K562 (cell line): ENCODE measurements around the gene RPL27. TPM values are rescaled to one million over a fixed set of nuclear protein-coding genes. Genes with fewer than 3 reads are reported as not detected.

ENCODE experiments used
- BRD9 ChIP-seq: fragments of 450-650 bp; IDR thresholded peaks from 2 replicates; pipeline ENCODE4 v1.6.1; 2018; ENCODE audit warnings: low read depth; ENCODE audit not compliant: partially characterized antibody
- DACH1 ChIP-seq: fragments of 450-650 bp; IDR thresholded peaks from 2 replicates; pipeline ENCODE4 v1.6.1; 2018; ENCODE audit not compliant: partially characterized antibody
- HMG20A ChIP-seq: fragments of 450-650 bp; formaldehyde crosslinking; conservative IDR thresholded peaks from 2 replicates; pipeline ENCODE4 v1.4.0; 2020; ENCODE audit warnings: mild to moderate bottlenecking, mixed read lengths
- MTA2 ChIP-seq: fragments of 450-650 bp; IDR thresholded peaks from 2 replicates; pipeline ENCODE4 v1.6.1; 2016; ENCODE audit warnings: low read depth
- MXI1 ChIP-seq: IDR thresholded peaks from 2 replicates; pipeline ENCODE4 v1.6.1; 2011; ENCODE audit warnings: low read depth, mild to moderate bottlenecking, improper control_type of control experiment, low read length
- POLR2G ChIP-seq: fragments of 200-400 bp; formaldehyde crosslinking; IDR thresholded peaks from 2 replicates; pipeline ENCODE4 v1.6.1; 2017; ENCODE audit warnings: low read depth, mild to moderate bottlenecking, antibody characterized with exemption, low read length, moderate library complexity
- POLR3A ChIP-seq: IDR thresholded peaks from 2 replicates; pipeline ENCODE4 v1.6.1; 2011; ENCODE audit warnings: borderline replicate concordance, mild to moderate bottlenecking, moderate library complexity; ENCODE audit not compliant: insufficient read length, insufficient read depth; ENCODE audit errors: extremely low read depth
- SAP30 ChIP-seq: fragments of 200-600 bp; sonication (generic); IDR thresholded peaks from 2 replicates; pipeline ENCODE4 v1.6.1; 2012; ENCODE audit warnings: borderline replicate concordance, low read depth, mild to moderate bottlenecking, moderate library complexity, low read length, control low read depth, inconsistent platforms; ENCODE audit not compliant: insufficient read depth, poor library complexity, severe bottlenecking
- SLC30A9 ChIP-seq: fragments of 250-450 bp; sonication (Bioruptor Pico); IDR thresholded peaks from 2 replicates; pipeline ENCODE4 v1.8.0; 2022; ENCODE audit warnings: mild to moderate bottlenecking, moderate library complexity
- ZFPM2 ChIP-seq: fragments of 250-450 bp; sonication (Bioruptor Pico); IDR thresholded peaks from 2 replicates; pipeline ENCODE4 v1.5.1; 2022; ENCODE audit warnings: mild to moderate bottlenecking
- polyA plus RNA-seq, 8 experiments: library from polyadenylated mRNA; depleted of rRNA in 4 of 8; stranded (reverse) in 5 of 8; unstranded in 3 of 8; fragments of >200 nt; fragmentation: Nextera tagmentation in 2 of 8; fragmentation: Illumina TruSeq in 1 of 8; extraction: Ambion mirVana in 2 of 8; extraction: Trizol in 1 of 8; gene quantifications; 2 replicates each; pipeline versions ENCODE4 v1.2.1 to v1.2.3, GENCODE V29; 2011 to 2014; ENCODE audit warnings: inconsistent platforms in 1 of 8, missing spikeins in 1 of 8
- total RNA-seq, 7 experiments: library from RNA; depleted of rRNA in 6 of 7; stranded (reverse); fragments of >200 nt in 6 of 7; fragmentation: Illumina TruSeq in 2 of 7; extraction: Trizol in 2 of 7; gene quantifications; 2 replicates each; pipeline versions ENCODE4 v1.2.1 to v1.2.3, GENCODE V29; 2011 to 2021; ENCODE audit warnings: low replicate concordance in 1 of 7
- TF ChIP-seq, protein P1 (sequence below): fragments of 250-450 bp; sonication (Bioruptor Pico); IDR thresholded peaks from 2 replicates; pipeline ENCODE4 v1.5.0; 2021; ENCODE audit warnings: mild to moderate bottlenecking, moderate library complexity
- TF ChIP-seq, protein P2 (sequence below): fragments of 250-450 bp; sonication (Bioruptor Pico); IDR thresholded peaks from 2 replicates; pipeline ENCODE4 v1.5.0; 2020; ENCODE audit warnings: mild to moderate bottlenecking, borderline replicate concordance
- TF ChIP-seq, protein P3 (sequence below): fragments of 450-650 bp; formaldehyde crosslinking; IDR thresholded peaks from 2 replicates; pipeline ENCODE4 v1.4.0; 2022; ENCODE audit warnings: mild to moderate bottlenecking, moderate library complexity
- TF ChIP-seq, protein P4 (sequence below): fragments of 250-450 bp; sonication (Bioruptor Pico); IDR thresholded peaks from 2 replicates; pipeline ENCODE4 v1.5.1; 2021; ENCODE audit warnings: mild to moderate bottlenecking
- TF ChIP-seq, protein P5 (sequence below): fragments of 250-450 bp; sonication (Bioruptor Pico); IDR thresholded peaks from 2 replicates; pipeline ENCODE4 v1.8.0; 2021; ENCODE audit warnings: borderline replicate concordance, mild to moderate bottlenecking, moderate library complexity; ENCODE audit not compliant: poor library complexity, severe bottlenecking
- TF ChIP-seq, protein P6 (sequence below): fragments of 250-450 bp; sonication (Bioruptor Pico); IDR thresholded peaks from 2 replicates; pipeline ENCODE4 v1.9.0; 2021; ENCODE audit warnings: mild to moderate bottlenecking
- TF ChIP-seq, protein P7 (sequence below): sonication (generic); formaldehyde crosslinking; IDR thresholded peaks from 2 replicates; pipeline ENCODE4 v1.8.0; 2022; ENCODE audit warnings: mild to moderate bottlenecking, missing genetic modification reagents

Gene RPL27
- total and polyA plus RNA-seq, 9 of the 15 experiments (the other 6 are each of a cell fraction or from before 2014, with no cell fraction given): 1,539 to 6,155 (median 3,710) TPM

DNA sequence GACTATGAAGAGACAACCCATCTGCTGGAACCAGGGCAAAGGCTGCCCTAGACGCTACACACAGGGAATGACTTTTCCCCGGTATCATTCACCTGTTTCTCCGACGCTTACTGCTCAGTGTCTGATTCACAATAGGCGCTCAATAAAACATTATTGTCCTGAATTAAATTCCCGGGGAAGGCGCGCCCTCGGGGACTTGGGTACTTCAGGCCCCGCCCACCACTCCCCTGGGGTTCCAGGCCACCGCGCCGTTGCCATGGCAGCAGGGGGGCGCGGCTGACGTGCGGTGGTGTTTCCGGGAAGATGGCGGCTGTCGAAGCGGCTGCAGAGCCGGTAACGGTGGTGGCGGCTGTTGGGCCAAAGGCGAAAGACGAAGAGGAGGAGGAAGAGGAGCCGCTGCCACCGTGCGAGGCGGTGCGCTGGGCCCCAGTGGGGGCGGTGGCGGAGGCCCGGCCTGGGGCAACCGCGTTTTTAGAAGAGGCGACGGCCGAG is 17.9 kb upstream of the RPL27 start, which contains the start of gene RUNDC1 (continued):
- TF ChIP-seq, protein P1, sequence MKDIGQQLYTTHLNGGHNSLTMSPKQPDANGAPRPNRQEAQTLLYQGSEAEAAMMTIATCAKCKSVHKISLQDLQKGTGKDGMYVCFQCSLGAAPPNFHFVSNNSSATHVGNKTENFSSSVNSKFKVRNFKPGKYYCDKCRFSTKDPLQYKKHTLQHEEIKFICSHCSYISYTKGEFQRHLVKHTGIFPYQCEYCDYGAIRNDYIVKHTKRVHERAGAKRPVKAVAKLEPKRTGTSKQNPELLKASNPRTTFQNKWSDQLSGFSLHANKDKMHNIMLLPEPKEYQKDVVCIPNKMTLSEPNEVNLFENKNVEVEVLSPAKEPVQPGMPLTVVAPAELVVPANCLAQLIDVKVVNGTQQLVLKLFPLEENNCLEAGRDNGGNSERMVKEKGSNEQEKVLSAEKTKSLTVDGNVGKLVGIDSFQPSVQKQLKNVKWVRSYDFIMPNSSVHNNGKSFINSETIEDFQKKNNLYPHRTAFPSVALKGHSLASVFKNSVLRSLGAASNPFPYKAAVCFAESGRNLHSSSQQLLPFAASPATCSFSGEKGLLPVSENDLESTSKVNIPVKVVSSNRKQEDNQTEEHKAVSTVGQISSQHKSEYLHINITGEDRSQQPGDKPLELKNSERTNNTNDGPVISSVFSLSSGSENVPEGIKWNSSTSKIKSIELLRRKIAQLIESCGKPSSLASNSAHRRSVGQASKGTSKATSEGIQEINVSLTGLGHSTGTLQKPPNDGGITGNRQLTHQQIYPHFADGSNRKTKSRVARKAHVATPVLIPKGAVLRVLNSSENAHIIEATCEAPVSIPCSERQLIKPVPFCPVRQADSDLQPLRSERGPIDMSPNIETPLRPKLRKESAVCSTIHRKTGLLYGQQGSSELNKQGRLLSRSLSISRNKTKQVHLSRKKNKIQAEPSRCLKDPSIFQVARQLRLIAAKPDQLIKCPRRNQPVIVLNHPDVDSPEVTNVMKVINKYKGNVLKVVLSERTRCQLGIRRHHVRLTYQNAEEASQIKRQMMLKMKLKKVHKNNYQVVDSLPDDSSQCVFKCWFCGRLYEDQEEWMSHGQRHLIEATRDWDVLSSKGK (CRISPR knock-in tag): no peak
- TF ChIP-seq, protein P2, sequence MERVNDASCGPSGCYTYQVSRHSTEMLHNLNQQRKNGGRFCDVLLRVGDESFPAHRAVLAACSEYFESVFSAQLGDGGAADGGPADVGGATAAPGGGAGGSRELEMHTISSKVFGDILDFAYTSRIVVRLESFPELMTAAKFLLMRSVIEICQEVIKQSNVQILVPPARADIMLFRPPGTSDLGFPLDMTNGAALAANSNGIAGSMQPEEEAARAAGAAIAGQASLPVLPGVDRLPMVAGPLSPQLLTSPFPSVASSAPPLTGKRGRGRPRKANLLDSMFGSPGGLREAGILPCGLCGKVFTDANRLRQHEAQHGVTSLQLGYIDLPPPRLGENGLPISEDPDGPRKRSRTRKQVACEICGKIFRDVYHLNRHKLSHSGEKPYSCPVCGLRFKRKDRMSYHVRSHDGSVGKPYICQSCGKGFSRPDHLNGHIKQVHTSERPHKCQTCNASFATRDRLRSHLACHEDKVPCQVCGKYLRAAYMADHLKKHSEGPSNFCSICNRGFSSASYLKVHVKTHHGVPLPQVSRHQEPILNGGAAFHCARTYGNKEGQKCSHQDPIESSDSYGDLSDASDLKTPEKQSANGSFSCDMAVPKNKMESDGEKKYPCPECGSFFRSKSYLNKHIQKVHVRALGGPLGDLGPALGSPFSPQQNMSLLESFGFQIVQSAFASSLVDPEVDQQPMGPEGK (CRISPR knock-in tag): no peak
- TF ChIP-seq, protein P3, sequence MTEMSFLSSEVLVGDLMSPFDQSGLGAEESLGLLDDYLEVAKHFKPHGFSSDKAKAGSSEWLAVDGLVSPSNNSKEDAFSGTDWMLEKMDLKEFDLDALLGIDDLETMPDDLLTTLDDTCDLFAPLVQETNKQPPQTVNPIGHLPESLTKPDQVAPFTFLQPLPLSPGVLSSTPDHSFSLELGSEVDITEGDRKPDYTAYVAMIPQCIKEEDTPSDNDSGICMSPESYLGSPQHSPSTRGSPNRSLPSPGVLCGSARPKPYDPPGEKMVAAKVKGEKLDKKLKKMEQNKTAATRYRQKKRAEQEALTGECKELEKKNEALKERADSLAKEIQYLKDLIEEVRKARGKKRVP: no peak
- TF ChIP-seq ZFPM2 (no peak), SLC30A9 (CRISPR knock-in tag) (no peak), MTA2 (no peak), POLR2G (peak; percentile 81), POLR3A (no peak), MXI1 (peak; percentile 94), HMG20A (no peak), SAP30 (peak; percentile 80), DACH1 (no peak), BRD9 (no peak)
- TF ChIP-seq, protein P4, sequence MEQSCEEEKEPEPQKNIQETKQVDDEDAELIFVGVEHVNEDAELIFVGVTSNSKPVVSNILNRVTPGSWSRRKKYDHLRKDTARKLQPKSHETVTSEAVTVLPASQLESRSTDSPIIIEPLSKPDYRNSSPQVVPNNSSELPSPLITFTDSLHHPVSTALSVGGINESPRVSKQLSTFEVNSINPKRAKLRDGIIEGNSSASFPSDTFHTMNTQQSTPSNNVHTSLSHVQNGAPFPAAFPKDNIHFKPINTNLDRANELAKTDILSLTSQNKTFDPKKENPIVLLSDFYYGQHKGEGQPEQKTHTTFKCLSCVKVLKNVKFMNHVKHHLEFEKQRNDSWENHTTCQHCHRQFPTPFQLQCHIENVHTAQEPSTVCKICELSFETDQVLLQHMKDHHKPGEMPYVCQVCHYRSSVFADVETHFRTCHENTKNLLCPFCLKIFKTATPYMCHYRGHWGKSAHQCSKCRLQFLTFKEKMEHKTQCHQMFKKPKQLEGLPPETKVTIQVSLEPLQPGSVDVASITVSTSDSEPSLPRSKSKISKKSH: no peak
- TF ChIP-seq, protein P5, sequence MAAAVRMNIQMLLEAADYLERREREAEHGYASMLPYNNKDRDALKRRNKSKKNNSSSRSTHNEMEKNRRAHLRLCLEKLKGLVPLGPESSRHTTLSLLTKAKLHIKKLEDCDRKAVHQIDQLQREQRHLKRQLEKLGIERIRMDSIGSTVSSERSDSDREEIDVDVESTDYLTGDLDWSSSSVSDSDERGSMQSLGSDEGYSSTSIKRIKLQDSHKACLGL (CRISPR knock-in tag): no peak
- TF ChIP-seq, protein P6, sequence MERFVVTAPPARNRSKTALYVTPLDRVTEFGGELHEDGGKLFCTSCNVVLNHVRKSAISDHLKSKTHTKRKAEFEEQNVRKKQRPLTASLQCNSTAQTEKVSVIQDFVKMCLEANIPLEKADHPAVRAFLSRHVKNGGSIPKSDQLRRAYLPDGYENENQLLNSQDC: no peak
- TF ChIP-seq, protein P7, sequence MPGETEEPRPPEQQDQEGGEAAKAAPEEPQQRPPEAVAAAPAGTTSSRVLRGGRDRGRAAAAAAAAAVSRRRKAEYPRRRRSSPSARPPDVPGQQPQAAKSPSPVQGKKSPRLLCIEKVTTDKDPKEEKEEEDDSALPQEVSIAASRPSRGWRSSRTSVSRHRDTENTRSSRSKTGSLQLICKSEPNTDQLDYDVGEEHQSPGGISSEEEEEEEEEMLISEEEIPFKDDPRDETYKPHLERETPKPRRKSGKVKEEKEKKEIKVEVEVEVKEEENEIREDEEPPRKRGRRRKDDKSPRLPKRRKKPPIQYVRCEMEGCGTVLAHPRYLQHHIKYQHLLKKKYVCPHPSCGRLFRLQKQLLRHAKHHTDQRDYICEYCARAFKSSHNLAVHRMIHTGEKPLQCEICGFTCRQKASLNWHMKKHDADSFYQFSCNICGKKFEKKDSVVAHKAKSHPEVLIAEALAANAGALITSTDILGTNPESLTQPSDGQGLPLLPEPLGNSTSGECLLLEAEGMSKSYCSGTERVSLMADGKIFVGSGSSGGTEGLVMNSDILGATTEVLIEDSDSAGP (CRISPR knock-in tag): no peak
